ENCODE data around the gene SUSD1.
A peak's percentile ranks its signal among the peaks of the same experiment; 100 is the strongest.

SUSD1 gene

GRCh38 chr9:112041536-112042243 is 133.4 kb downstream of the SUSD1 start:
- DNase-seq (ENCODE audit: low read depth) = peak; percentile 93

- no peak for DNase-seq (ENCODE audit: low read depth)
Observed at GRCh38 chr9:112041199-112041535, 133.9 kb downstream of the SUSD1 start.

- DNase-seq (ENCODE audit: low read depth) = no peak
Observed at GRCh38 chr9:112038017-112038408, 137.1 kb downstream of the SUSD1 start.

- peak; percentile 76 for DNase-seq (ENCODE audit: low read depth)
Observed at GRCh38 chr9:112037281-112038016, 137.6 kb downstream of the SUSD1 start.

GRCh38 chr9:112035166-112035826 is 139.8 kb downstream of the SUSD1 start:
- no peak for DNase-seq (ENCODE audit: low read depth)

GRCh38 chr9:112034216-112034611 is 140.9 kb downstream of the SUSD1 start:
- DNase-seq (ENCODE audit: low read depth) = no peak

GRCh38 chr9:112033237-112034215 is 141.6 kb downstream of the SUSD1 start:
- no peak for DNase-seq (ENCODE audit: low read depth)

GRCh38 chr9:112032743-112033142 is 142.4 kb downstream of the SUSD1 start:
- no peak for DNase-seq (ENCODE audit: low read depth)

- no peak for DNase-seq (ENCODE audit: low read depth)
Observed at GRCh38 chr9:112032009-112032408, 143.1 kb downstream of the SUSD1 start.

- no peak for DNase-seq (ENCODE audit: low read depth)
Observed at GRCh38 chr9:112031400-112031799, 143.7 kb downstream of the SUSD1 start.

GRCh38 chr9:112029921-112030444 is 145.1 kb downstream of the SUSD1 start:
- no peak for DNase-seq (ENCODE audit: low read depth)

- no peak for DNase-seq (ENCODE audit: low read depth)
Observed at GRCh38 chr9:112028242-112029221, 146.6 kb downstream of the SUSD1 start.

GRCh38 chr9:112025850-112026249 is 149.2 kb downstream of the SUSD1 start:
- no peak for DNase-seq (ENCODE audit: low read depth)

GRCh38 chr9:112021742-112022141 is 153.4 kb downstream of the SUSD1 start:
- DNase-seq (ENCODE audit: low read depth) = no peak

GRCh38 chr9:112020680-112021596 is 154.2 kb downstream of the SUSD1 start:
- no peak for DNase-seq (ENCODE audit: low read depth)

- DNase-seq (ENCODE audit: low read depth) = no peak
Observed at GRCh38 chr9:112017878-112018277, 157.2 kb downstream of the SUSD1 start.

- DNase-seq (ENCODE audit: low read depth) = no peak
Observed at GRCh38 chr9:112015736-112016135, 159.4 kb downstream of the SUSD1 start.

GRCh38 chr9:112015149-112015548 is 159.9 kb downstream of the SUSD1 start:
- no peak for DNase-seq (ENCODE audit: low read depth)

- no peak for DNase-seq (ENCODE audit: low read depth)
Observed at GRCh38 chr9:112013266-112013665, 161.8 kb downstream of the SUSD1 start.

Data from stromal cell of bone marrow (primary cell).